ENCODE data around the gene SLC38A10.
"Not testable (repeated sequence)": the region's sequence is repeated elsewhere in the genome, so short reads cannot be mapped to it uniquely, and the experiment has no call there.

The SLC38A10 gene

GRCh38 chr17:81310949-81311550, 15.9 kb upstream of the SLC38A10 start:
- no peak for DNase-seq

- DNase-seq, result no peak
Observed at GRCh38 chr17:81309859-81310839, 15.0 kb upstream of the SLC38A10 start.

DNA sequence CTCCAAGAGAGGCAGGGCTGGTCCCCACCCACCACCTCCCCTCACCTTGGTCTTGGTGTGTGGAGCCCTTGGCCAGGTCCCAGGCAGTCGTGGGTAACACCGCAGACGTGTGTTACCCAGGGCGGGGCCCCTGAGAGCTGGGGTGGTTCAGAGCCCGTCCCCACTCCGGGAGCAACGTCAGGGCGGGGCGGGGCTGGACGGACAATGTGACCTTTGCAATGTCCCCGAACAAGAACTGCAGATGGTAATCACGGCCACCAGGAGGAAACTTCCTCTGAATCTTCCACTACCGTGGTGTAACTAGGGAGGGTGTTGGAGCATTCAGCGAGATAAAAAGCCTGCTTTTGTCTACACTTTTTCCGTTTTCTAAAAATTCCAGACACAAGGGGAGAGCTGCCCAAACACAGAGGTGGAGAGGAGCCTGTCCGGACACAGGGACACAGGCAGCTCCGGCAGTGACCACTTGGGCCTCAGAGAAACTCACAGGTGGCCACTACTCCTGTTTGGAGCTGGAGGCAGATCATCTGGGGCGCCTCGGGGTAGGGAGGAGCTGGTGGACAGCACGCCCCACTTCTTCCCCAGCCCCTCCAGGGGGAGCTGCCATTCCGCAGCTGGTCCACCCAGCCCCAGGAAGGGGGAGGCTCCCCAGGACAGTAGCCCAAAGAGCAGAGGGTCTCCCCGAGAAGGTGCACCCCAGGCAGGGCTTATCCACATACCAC, 14.2 kb upstream of the SLC38A10 start:
- peak; percentile 79 for DNase-seq

GRCh38 chr17:81308784-81309139, 13.7 kb upstream of the SLC38A10 start:
- not testable (repeated sequence) for DNase-seq

DNA sequence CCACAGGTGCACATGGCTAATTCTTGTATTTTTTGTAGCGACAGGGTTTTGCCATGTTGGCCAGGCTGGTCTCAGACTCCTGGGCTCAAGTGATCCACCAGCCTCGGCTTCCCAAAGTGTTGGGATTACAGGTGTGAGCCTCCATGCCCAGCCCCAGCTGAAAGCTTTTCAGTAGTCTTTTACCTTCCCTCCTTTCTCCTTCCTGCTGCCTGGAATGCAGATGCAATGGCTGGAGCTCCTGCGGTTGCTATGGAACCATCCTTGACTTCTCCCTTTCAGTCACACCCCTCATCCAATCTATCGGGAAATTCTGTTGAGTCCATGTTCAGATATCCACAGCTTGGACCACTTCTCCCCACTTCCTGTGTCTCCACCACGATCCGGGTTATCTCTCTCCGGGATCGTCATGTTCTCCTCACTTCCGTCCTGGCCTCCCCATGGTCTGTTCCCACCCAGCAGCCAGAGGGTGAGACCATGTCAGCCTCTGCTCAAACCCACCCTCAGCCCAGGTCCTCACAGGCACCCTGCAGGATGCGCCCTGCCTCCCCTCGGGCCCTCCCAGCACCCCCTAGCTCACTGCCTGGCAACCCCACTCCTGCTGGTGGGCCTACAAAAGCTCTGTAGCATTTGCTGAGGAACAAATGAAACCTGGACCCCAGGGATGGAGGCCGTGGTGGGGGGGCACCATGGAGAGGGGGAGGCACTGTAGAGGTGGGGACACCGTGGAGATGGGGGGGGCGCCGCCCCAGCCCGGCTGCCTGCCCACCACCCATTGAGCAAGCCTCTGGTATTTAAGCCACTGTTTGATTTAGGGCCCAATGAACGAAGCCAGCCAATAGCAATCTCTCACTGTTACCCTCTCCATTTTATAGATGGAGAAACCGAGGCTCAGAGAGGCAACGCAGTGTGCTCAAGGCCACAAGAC, 12.8 kb upstream of the SLC38A10 start:
- no peak for DNase-seq

- DNase-seq, result peak; percentile 28
Observed at GRCh38 chr17:81306898-81307510, 11.9 kb upstream of the SLC38A10 start.

DNA sequence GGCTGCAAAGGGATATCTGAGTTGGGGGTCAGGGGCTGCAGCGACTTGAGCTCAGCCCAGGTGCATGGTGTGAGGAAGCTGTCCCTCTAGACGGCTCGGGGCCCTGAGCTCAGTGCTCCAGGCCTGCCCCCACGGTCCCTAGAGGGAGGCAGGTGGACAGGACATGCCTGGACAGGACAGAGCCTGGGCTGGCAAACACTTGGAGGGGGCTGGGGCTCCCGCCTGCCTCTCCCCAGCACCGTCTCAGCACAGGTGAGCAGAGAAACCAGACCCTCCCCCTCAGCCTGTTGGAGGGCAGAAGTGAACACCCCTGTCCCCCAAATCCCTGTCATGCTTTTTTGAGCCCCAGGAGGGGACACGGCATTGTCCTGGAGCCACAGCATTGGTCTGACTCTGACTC, 11.4 kb upstream of the SLC38A10 start:
- DNase-seq, result no peak

DNA sequence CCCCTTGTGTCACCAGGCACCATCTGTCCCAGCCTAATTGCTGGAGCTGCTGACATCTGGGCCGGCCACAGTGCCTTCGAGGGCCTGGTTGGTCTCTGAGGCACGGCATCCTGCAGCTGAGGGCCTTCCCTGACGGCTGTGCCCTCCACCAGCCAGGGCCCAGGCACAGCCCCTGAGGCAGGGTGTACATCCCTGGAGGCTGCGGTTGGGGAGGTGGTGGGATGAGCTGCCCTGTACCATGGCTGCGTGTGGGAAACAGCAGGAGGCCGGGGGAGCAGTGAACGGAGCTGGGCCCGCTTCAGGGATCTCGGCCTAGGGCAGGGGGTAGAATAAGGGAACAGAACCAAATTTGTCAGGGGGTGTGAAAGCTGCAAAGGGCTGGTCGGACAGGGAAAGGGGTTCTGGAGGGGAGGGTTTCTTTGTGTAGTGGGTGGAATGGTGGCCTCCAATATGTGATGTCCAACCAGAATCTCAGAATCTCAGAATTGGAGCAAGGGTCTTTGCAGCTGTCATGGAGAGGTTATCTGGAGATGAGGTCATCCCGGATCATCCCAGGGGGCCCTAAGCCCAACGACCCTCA, 10.0 kb upstream of the SLC38A10 start:
- no peak for DNase-seq

DNA sequence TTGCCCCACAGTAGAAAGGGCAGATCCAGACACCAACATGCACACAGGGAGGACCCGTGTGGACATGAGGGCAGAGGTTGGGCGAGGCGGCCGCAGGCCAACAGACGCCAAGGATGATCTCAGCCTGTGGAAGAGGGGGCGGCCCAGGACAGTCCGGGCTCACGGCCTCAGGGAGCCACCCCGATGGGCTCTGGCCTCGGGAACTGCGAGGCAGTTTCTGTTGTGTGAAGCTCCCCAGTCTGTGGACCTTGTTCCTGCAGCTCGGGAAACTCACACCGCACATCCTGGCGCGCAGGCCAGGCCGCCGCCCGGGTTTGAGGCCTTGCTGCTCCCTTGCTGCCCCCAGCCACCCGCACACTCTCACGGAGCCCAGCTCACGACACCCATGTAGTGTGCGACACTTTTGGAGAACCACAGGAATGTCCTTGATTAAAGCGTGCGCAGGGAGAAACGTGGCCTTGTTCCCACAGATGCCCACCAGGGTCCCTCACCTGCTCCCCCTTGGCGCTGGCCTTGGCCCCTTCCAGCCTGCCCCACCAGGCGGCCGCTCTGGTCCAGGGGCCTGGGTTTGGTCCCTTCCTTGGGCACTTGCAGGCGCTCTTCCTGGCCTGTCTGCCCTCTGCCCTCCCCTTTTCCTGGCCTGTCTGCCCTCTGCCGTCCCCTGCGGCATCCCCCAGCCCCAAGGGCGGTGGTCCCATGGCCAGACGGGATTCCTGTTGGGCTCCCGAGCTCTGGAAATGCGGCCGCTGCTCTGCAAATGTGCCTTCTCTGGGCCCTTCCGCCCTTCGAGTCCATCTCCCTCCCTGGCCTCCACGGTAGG, 9.3 kb upstream of the SLC38A10 start:
- no peak for DNase-seq

GRCh38 chr17:81303385-81303784, 8.3 kb upstream of the SLC38A10 start:
- no peak for DNase-seq

GRCh38 chr17:81302861-81303333, 7.8 kb upstream of the SLC38A10 start:
- no peak for DNase-seq

DNA sequence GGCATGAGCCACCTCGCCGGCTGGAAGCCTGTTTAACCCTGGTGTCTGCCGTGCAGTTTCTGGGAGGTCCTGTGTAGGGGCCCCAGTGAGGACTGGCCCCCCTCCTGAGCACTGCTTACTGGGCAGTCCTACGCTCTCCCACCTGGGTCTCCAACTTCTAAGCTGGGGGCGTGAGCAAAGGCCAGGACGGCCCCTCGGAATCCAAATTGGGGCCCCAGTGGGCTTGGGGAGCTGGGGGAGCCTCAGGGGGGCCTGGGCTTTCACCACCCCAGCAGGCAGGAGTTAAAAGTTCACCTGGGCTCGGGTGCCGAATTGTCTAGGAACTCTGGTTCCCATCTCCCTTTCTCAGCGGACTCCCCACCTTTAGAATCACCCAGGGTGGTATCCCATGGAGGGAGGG, 7.2 kb upstream of the SLC38A10 start:
- DNase-seq, result no peak

DNA sequence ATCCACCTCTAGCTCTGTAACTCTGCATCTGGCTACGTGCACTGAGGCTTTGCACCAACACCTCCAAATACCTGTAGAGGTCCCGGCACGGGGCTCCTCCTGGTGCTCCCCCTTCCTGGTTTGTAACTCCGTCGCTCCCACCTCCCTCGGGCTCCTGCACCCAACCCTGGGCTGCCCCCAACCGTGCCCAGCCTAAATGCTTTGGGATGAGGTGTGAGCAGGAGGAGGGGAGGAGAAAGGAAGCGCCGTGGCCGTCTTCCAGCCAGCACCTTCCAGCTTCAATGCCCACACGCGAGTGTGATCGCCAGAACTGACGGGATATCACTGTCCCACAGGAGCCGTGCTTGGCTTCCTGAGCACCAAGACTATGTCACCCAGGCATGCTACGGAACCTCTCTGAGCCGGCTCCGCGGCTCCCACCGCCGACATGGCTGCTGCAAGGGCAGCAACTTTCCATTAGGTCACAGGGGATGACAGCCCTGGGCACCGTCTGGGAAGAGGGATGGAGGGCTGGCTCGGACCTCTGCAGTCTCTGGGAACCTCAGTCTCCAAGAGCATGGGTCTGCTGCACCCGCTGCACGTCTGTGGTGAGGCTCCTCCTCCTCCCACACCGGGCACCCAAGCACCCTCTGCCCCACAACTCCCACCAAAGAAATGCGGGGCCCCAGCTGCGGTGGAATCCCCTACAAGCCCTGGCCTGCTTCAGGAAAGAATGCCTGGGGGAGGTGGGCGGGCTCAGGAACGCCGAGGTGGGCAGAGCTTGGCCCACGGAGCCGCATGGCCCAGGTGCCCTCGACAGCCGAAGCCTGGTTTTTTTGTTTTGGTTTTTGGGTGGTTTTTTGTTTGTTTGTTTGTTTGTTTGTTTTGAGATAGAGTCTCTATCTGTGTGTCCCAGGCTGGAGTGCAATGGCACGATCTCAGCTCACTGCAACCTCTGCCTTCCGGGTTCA, 6.4 kb upstream of the SLC38A10 start:
- no peak for DNase-seq

DNA sequence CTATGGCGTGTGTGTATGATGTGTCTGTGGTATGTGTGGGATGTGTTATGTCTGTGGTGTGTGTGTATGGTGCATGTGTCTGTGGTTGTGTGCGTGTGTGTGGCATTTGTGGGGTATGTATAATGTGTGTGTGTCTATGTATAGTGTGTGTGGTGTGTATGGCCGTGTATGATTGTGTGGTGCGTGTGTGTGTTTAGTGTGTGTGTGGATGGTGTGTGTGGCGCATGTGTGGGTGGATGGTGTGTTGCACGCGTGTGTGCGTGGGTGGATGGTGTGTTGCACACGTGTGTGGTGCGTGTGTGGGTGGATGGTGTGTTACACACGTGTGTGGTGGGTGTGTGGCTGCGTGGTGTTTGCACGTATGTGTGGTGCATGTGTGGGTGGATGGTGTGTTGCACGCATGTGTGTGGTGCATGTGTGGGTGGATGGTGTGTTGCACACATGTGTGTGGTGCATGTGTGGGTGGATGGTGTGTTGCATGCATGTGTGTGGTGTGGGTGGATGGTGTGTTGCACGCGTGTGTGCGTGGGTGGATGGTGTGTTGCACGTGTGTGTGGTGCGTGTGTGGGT, 5.6 kb upstream of the SLC38A10 start:
- no peak for DNase-seq

DNA sequence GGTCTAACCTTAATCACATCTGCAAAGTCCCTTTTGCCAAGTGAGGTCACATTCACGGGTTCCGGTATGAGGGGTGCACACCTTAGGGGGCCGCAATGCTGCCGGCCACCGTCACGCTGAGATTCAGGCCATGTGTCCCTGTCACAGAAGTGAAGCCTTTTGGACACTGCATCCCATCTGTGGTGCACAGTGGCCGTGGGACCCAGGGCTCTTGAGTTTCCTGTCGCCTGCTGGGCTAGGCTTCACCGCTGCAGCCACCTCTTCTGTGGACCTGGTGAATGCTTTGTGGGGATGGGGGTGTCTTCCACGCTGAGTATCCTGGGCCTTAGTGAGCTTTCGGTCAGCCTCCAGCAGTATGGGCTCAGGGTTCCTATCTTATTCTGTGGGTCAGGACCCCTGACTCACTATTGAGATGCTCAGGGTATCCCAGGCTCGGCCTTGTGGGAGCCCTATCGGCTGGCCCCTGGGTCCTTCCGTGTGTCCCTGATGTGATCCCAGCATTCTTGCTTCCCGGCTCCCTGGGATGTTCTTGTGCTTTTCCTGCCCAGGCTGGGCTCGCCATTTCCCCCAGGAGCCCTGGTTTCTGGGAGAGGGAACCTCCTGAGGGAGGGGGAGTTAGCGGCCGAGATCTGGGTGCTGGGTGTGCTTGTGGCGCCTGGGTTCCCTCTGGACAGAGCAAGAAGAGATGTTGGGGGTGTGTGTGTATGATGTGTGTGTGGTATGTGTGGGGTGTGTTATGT, 4.9 kb upstream of the SLC38A10 start:
- DNase-seq, result no peak

DNA sequence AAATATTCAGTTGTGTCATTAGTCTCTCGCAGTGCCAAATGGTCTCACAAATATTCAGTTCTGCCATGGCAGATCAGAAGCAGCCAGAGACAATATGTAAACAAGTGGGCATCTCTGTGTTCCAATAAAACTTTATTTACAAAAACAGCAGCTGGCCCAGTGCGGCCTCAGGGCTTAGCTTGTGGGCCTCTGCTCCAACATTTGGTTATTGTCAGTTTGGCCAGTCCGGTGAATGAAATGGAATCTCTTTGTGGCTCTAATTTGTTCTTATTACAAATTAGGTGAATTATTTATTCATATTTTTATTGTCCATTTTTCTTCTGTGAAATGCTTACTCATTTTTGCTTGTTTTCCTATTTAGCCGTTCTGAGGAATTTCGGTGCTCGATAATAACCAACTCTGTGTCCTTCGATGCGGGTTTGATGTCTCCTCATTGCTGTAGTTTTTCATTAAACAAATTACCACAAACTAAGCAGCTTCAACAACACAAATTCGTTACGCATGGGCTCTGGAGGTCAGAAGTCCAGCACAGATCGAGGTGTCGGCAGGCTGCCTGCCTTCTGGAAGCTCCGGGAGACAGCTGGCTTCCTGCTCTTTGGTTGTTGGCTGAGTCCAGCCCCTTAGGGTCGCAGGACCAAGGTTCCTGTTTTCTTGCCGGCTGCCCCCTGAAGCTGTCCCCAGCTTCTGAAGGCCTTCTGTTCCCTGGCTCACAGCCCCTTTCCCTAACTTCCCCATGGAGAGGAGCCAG, 4.1 kb upstream of the SLC38A10 start:
- no peak for DNase-seq

- DNase-seq, result no peak
Observed at GRCh38 chr17:81298325-81298990, 3.4 kb upstream of the SLC38A10 start.

Measured in hematopoietic multipotent progenitor cell treated with erythropoietin and hydrocortisone succinate and interleukin-3 and kit ligand, for 6 days (in vitro differentiated cells).